KOPT-K1 (cell line): ENCODE results near the gene RBM19.
A peak's percentile ranks its signal among the peaks of the same experiment; 100 is the strongest.
"Not testable (repeated sequence)": the region's sequence is repeated elsewhere in the genome, so short reads cannot be mapped to it uniquely, and the experiment has no call there.

Experiments used
- H3K27ac ChIP-seq: fragments of 200-600 bp; sonication (generic); 2 replicates; pipeline ENCODE4 v1.5.1; 2016; ENCODE audit warnings: antibody characterized with exemption, mild to moderate bottlenecking, low read depth, low read length; ENCODE audit not compliant: poor library complexity, severe bottlenecking
- H3K36me3 ChIP-seq: fragments of 200-600 bp; sonication (generic); 2 replicates; pipeline ENCODE4 v1.5.1; 2017; ENCODE audit warnings: antibody characterized with exemption, mild to moderate bottlenecking, low read length, moderate library complexity; ENCODE audit not compliant: insufficient read depth
- H3K9me3 ChIP-seq: fragments of 200-600 bp; sonication (generic); 2 replicates; pipeline ENCODE4 v1.5.1; 2017; ENCODE audit warnings: antibody characterized with exemption, low read length, mild to moderate bottlenecking; ENCODE audit not compliant: insufficient read depth, poor library complexity, severe bottlenecking

RBM19 gene, protein sequence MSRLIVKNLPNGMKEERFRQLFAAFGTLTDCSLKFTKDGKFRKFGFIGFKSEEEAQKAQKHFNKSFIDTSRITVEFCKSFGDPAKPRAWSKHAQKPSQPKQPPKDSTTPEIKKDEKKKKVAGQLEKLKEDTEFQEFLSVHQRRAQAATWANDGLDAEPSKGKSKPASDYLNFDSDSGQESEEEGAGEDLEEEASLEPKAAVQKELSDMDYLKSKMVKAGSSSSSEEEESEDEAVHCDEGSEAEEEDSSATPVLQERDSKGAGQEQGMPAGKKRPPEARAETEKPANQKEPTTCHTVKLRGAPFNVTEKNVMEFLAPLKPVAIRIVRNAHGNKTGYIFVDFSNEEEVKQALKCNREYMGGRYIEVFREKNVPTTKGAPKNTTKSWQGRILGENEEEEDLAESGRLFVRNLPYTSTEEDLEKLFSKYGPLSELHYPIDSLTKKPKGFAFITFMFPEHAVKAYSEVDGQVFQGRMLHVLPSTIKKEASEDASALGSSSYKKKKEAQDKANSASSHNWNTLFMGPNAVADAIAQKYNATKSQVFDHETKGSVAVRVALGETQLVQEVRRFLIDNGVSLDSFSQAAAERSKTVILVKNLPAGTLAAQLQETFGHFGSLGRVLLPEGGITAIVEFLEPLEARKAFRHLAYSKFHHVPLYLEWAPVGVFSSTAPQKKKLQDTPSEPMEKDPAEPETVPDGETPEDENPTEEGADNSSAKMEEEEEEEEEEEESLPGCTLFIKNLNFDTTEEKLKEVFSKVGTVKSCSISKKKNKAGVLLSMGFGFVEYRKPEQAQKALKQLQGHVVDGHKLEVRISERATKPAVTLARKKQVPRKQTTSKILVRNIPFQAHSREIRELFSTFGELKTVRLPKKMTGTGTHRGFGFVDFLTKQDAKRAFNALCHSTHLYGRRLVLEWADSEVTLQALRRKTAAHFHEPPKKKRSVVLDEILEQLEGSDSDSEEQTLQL

DNA sequence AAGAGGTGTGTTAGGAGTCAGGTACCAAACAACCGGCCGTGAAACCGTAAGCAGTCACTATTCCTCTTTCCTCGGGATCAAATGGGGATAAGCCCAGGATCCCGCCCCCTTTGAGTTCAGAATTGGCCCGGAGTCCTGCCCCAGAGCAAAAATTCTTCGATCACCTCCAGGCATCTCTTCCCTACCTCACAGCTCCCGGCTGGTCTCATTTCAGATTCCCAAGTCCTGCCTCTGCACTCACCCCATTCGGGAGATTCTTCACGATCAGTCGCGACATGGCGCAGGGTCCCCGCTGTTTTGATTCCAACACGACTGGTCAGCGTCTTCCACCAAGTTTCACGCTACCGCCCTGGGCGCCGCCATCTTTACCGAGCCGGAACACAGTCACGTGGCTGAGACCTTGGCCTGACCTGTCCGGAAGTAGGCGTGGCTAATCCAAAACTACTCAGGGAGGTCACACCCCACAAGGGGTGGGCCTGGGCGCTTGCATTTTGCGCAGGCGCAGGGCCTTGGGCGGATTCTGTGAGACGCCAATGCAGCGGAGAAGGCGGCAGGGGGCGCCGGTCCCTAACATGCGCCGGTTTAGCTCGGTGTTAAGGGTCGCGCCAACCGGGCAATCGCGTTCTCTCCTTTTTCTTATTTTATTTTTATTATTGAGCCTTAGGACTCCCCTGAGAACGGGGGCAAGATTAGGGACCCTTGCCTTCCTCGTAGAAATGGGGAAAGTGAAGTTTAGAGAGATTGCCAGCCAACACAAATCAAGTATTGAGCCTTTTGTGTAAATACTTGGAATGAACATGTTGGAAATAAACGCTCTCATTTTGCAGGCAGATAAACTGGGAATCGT is at the start of gene RBM19:
Gene RBM19, minus strand, starts transcription at position 375 of the 847 bp plus-strand sequence. Its CDS starts 98 bp downstream, at position 277.
- H3K36me3 ChIP-seq: peaks cover 26% of the 10 kb centered on the region
- H3K27ac ChIP-seq: peak within 1 kb of the TSS; percentile 49

DNA sequence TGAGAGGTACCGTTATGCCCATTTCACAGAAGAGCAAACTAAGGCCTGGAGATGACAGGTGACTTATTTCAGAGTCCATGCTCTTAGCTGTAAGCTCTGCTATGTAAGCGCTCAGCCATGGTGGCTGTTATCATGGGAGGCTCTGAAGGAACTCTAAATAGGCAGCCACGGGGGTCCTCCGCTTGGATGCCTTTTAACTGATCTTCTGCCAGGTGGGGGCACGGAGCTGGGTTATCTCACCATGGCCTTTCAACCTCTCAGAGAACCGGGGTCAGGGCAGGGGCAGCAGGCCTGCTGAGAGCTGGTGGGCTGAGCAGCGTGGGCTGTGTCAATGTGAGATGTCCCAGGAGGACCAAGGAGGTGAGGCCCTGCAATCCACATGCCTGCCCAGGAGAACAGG is 49.7 kb upstream of the RBM19 start:
- H3K27ac ChIP-seq: no peak overlapping the region
- no peaks in the 10 kb centered on the region for H3K36me3 ChIP-seq
- H3K9me3 ChIP-seq: no peaks in the 10 kb centered on the region

More for the DNA sequence above, at the start of gene RBM19:
- no peaks in the 10 kb centered on the region for H3K9me3 ChIP-seq

DNA sequence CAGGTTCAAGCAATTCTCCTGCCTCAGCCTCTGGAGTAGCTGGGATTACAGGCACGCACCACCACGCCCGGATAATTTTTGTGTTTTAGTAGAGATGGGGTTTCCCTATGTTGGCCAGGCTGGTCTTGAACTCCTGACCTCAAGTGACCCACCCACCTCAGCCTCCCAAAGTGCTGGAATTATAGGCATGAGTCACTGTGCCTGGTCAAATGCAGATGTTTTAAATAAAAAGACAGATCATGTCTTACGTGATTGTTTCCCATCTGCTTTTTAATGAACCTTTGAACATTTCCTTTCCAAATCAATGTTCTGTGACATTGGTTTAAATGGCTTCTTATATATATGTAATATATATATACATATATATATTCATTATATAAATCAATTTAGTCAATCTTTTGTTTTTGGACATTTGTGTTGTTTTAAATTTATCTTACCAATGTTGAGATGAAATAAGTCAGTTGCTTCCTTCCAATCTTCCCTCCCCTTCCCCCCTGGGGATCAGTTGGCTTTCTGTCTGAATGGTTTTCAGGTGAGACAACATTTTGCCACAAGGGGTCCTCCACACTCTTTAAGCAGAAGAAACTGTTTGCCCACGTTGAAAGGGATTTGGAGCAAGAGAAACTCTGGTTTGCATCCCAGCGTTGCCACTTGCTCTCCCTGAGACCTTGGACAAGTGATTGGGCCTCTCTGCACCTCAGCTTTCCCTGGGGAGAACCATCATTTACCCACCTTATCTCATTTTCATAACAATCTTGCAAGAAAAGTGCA is 47.6 kb upstream of the RBM19 start:
- Histone ChIP-seq H3K36me3 (no peaks in the 10 kb centered on the region), H3K9me3 (no peaks in the 10 kb centered on the region), H3K27ac (no peak overlapping the region)

DNA sequence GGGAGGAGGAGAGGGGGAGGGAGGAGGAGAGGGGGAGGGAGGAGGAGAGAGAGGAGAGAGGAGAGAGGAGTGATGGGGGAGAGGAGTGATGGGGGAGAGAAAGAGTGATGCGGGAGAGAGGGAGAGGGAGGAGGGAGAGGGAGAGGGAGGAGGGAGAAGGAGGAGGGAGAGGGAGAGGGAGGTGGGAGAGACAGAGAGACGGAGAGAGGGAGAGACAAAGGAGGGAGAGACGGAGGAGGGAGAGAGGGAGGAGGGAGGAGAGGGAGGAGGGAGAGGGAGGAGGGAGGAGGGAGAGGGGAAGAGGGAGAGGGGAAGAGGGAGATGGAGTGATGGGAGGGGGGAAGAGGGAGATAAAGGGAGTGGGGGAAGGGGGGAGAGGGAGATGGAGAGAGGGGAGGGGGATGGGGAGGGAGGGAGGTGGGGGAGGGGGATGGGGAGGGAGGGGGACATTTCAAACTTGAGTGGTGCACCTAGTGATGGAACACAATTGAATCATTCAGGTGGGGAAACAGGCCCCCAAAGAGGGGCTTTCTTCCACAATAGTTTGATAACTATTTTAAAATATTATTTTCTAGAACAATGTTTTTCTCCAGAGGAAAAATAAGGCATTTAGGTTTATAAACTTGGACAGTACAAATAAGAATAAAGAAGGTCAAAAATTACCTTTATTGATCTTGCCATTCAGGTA is 46.8 kb upstream of the RBM19 start:
- H3K36me3 ChIP-seq: no peaks in the 10 kb centered on the region
- H3K9me3 ChIP-seq: no peaks in the 10 kb centered on the region
- no peak overlapping the region for H3K27ac ChIP-seq

DNA sequence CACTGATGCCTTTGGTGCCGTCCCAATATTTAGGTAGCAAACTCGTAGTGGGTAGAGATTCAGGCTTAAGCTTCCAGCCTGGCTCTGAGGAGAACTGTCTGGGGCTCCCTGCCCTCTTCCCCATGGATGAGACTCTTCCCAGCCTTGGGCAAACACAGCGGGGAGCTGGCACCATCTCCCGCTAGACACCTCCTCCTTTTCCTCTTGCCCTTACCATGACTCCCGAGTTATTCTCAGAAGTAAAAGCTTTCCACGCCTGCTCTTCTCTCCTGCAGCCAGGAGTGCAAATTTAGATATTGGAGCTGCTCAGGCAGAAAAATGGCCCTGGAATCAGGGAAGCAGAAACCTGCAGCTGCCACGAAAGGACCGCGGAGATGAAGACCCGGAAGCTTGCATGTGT is 45.6 kb upstream of the RBM19 start:
- Histone ChIP-seq H3K9me3 (no peaks in the 10 kb centered on the region), H3K36me3 (no peaks in the 10 kb centered on the region), H3K27ac (no peak overlapping the region)

DNA sequence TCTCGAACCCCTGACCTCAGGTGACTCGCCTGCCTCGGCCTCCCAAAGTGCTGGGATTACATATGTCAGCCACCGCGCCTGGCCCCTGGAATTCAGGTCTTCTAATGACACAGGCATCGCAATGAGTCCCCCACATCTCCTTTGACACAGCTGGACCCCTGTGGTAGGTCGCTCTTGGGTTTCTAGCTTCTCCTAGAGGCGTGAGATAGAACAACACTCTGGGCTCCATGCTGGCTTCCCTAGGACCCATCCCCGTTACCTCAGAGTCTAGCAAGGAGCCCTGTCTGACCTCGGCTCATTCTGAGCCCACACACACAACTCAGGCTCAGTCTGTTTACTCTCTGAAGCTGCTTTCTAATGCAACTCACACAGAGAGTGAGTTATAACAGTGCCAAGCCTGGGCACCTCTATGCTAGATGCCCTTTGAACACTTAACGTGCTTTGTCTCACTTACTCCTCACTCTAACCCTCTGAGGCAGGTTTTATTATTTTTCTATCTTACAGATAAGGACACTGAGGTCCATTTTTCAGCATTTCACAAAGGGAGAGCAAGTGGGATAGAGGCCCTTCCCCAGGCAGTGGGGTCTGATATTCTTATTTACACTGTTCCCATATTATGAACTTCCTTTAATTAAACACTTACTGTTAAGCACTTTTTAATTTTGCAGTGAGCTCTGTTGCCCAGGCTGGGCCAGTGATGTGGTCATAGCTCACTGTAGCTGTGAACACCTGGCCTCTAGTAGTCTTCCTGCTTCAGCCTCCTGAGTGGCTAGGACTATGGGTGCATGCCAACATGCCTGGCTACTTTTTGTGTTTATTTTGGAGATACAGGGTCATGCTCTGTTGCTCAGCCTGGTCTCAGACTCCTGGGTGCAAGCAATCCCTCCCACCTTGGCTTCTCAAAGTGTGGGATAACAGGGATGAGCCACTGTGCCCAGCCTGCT is 40.6 kb upstream of the RBM19 start:
- H3K36me3 ChIP-seq: no peaks in the 10 kb centered on the region
- no peak overlapping the region for H3K27ac ChIP-seq
- H3K9me3 ChIP-seq: no peaks in the 10 kb centered on the region

DNA sequence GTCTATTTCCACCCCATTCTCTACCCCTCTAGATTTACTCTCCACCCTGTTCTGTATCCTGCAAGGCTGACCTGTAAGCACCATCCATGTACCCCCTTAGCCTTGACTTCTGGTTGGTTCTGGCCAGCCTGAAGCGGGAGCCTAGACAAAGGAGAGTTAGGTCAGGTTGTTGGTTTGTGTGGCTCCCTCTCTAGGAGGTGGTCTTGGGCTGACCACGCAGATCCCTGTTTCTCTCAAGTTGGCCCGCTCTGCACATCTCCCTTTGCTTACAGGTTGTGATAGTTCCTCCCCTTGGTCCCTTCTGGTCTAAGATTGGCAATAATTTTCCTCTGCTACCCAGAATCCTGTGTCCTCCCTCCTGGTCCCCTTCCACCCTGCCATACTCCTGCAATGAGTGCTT is 38.3 kb upstream of the RBM19 start:
- Histone ChIP-seq H3K9me3 (no peaks in the 10 kb centered on the region), H3K27ac (no peak overlapping the region), H3K36me3 (no peaks in the 10 kb centered on the region)

DNA sequence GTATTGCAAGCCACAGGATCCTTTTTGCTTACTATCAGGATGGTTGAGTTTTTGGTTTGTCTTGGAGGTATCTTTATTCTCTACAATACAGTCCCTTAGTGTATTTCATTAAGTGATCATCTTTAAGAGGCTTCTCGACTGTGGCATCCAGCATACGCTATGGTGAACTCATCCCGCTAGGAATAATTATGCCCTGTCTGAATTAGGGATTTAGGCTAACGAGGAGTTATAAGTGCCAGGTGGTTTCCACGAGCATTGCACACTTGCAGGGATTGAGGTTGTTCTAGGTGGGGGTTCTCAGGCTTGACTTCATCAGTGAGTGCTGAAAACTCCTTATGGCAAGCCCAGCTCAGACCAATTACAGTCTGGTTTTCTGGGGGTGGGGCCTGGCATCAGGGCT is 37.2 kb upstream of the RBM19 start:
- Histone ChIP-seq H3K27ac (no peak overlapping the region), H3K9me3 (no peaks in the 10 kb centered on the region), H3K36me3 (no peaks in the 10 kb centered on the region)

DNA sequence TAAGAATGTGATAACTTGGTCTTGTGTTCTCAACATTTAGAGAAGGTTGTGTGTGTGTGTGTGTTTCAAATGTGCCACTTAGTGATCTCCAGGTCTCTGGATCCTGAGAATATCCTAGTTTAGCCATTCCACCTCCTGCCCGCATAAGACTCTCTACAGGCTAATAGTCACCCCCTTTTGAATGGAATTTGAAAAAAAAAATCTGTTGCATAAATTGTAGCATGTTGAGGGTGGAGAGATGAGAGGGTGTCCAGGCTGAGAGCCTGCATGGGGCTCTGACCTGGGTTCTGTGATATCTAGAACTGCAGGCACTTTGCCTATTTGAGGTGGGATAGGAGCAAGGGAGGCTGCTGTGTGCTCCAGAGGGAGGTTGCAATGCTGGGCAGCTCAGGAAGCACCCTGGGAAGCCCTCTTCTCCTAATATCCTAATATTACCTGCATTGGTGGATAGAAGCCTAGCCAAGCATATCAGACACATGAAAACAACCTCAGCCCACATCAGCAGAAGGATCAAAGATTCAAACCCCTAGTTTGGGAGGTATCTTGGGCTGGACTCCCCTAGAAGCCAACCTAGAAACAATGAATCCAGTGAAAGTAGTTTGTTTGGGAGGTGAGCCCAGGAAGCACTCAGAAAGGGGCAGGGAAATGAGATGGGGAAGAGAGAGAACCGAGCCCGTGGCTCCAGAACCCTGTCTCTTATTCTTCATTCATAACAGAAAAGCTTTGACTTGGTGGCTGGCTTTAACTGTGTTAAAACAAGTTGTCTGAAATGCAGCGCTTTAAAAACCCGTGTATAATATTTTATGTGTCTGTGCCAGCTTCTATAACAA is 35.6 kb upstream of the RBM19 start:
- H3K27ac ChIP-seq: no peak overlapping the region
- H3K9me3 ChIP-seq: no peaks in the 10 kb centered on the region
- H3K36me3 ChIP-seq: no peaks in the 10 kb centered on the region

DNA sequence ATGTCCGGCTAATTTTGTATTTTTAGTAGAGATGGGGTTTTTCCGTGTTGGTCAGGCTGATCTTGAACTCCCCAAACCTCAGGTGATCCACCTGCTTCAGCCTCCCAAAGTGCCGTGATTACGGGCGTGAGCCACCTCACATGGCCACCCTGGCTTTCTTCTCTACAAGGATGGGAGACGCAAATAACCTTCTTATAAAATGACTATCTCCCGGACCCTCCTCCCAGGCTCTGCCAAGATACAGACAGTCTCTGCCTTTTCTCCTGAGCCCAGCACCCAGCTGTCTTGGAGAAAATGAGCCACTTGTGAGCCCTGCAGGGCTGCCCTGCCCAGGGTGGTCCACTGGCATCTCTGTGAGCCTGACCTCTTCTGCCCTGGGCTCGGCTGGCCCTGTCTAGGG is 34.7 kb upstream of the RBM19 start:
- no peaks in the 10 kb centered on the region for H3K9me3 ChIP-seq
- no peak overlapping the region for H3K27ac ChIP-seq
- H3K36me3 ChIP-seq: no peaks in the 10 kb centered on the region

DNA sequence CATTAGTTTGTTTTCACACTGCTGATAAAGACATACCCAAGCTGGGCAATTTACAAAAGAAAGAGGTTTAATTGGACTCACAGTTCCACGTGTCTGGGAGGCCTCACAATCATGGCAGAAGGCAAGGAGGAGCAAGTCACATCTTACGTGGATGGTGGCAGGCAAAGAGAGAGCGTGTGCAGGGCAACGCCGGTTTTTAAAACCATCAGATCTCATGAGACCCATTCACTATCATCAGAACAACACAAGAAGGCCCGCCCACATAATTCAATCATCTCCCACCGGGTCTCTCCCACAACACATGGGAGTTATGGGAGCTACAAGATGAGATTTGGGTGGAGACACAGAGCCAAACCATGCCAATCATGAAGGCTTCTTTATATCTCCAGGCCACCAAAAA is 34.1 kb upstream of the RBM19 start:
- not testable (repeated sequence) for H3K27ac ChIP-seq, H3K36me3 ChIP-seq, H3K9me3 ChIP-seq

DNA sequence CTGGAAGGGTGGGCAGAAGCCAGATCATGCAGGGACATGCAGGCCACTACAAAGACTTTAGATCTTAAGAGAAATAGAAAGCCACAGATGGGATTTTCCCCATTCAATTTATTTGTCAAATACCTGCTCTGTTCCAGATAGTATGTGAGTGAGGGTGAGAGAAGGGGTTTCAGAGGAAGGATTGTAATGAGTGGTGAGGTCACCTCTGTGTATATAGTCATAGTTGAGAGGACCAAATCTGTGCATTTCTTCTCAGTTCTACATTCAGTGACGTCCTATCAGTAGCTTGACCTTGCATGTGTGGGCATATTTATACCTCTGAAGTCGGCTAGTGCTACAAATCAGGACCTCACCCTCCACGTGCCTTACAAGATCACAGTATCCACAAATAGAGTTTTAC is 31.2 kb upstream of the RBM19 start:
- Histone ChIP-seq H3K27ac (no peak overlapping the region), H3K36me3 (no peaks in the 10 kb centered on the region)

More for the DNA sequence above, 31.2 kb upstream of the RBM19 start:
- H3K9me3 ChIP-seq: no peaks in the 10 kb centered on the region
